HG02759 (cell line): Measurements from ENCODE around the gene OBP2A.

ENCODE experiments used
- ATAC-seq: cut with Tn5 transposase; IDR thresholded peaks from one replicate; pipeline ENCODE4 v1.9.1; 2021; ENCODE audit warnings: mild to moderate bottlenecking, moderate library complexity; ENCODE audit not compliant: unreplicated experiment

OBP2A gene

GRCh38 chr9:135592331-135592590 lies 46.3 kb downstream of the OBP2A start:
- no peak for ATAC-seq

DNA sequence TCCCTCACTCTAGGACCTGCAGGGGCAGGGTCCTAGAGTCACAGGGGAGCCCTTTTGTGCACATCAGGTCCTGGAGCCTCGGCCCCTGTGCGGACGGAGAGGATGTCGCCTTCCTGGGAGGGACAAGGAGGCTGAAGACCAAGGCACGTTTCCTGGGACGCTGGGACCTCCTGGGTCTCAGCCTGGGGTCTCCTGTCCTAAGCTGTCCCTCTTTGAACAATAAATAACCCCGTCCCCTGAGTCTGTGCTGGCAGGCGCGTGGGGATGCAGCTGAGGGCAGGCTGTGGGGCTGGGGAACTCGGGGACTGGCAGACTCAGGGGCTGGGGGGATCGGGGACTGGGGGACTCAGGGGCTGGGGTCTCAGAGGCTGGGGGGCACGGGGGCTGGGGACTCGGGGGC lies 46.7 kb downstream of the OBP2A start:
- no peak for ATAC-seq

DNA sequence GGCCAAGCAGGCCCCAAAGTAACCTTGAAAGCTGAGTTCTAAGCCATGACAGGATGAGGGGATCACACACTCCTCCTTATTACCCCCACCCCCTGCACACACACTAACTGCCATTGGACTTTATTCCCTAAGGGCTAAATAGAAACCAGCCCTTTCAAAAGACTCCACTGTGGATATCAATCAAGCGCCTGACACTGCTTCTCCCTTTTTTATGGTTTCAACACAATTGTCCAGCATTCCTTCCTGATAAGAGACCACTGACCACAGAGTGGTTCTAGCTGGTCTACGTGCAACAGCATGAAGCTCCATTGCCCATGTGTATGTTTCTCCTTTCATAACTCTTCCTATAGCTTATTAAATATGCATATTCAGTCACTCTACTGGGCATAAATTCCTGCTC lies 50.3 kb downstream of the OBP2A start:
- no peak for ATAC-seq
